ENCODE results near the gene PLD1. TPM values are rescaled to one million over a fixed set of nuclear protein-coding genes. Genes with fewer than 3 reads are reported as not detected.

Gene PLD1
- total RNA-seq, 6 donors from 2014 or later: 11.2 to 47.1 (median 15.6) TPM

- no peaks in the 10 kb centered on the region for H3K27me3 ChIP-seq
- peak overlapping the region in 1 of 4 donors; percentile 50 for H3K27ac ChIP-seq
- no peaks in the 10 kb centered on the region for H3K36me3 ChIP-seq
- no peak for DNase-seq
- H3K4me1 ChIP-seq: peaks cover 12 to 32% (median 25%) of the 10 kb centered on the region in 4 donors
- no peak for TF ChIP-seq EP300 (IDR thresholded peaks at IDR 0.05)
- TF ChIP-seq CTCF (IDR thresholded peaks at IDR 0.05): no peak
- TF ChIP-seq POLR2AphosphoS5 (IDR thresholded peaks at IDR 0.05): no peak
- no peak for TF ChIP-seq POLR2A (IDR thresholded peaks at IDR 0.05)
- H3K4me3 ChIP-seq: no peak overlapping the region
- H3K9me3 ChIP-seq: no peaks in the 10 kb centered on the region
- no peak for ATAC-seq (ENCODE audit: low FRiP score in 2 of 2)
- WGBS, 2 donors: 28 to 77% methylated on average over 2 of the region's 2 CpGs
Observed at GRCh38 chr3:171790574-171790897, 19.7 kb downstream of the PLD1 start.

GRCh38 chr3:171789759-171790505, 20.4 kb downstream of the PLD1 start:
- TF ChIP-seq CTCF (IDR thresholded peaks at IDR 0.05): no peak
- no peak for TF ChIP-seq EP300 (IDR thresholded peaks at IDR 0.05)
- no peak for TF ChIP-seq POLR2A (IDR thresholded peaks at IDR 0.05)
- Histone ChIP-seq H3K9me3 (no peaks in the 10 kb centered on the region), H3K27me3 (no peaks in the 10 kb centered on the region), H3K36me3 (no peaks in the 10 kb centered on the region), H3K4me3 (no peak overlapping the region), H3K4me1 (peaks cover 12 to 32% (median 26%) of the 10 kb centered on the region in 4 donors), H3K27ac (no peak overlapping the region)
- WGBS, 2 donors: 68 to 90% methylated on average over 4 of the region's 4 CpGs
- no peak for DNase-seq
- ATAC-seq (ENCODE audit: low FRiP score in 2 of 2): no peak

- DNase-seq: no peak
- no peak overlapping the region for H3K27ac ChIP-seq
- H3K4me3 ChIP-seq: no peak overlapping the region
- no peaks in the 10 kb centered on the region for H3K9me3 ChIP-seq
- TF ChIP-seq POLR2A (IDR thresholded peaks at IDR 0.05) (no peak), CTCF (IDR thresholded peaks at IDR 0.05) (no peak), POLR2AphosphoS5 (IDR thresholded peaks at IDR 0.05) (peak in 1 of 2 donors; percentile 53), EP300 (IDR thresholded peaks at IDR 0.05) (peak in 2 of 4 donors; percentile 20 to 72)
- ATAC-seq (ENCODE audit: low FRiP score in 2 of 2): peak in 1 of 2 donors; percentile 62
- H3K36me3 ChIP-seq: no peaks in the 10 kb centered on the region
- H3K4me1 ChIP-seq: peaks cover 12 to 36% (median 27%) of the 10 kb centered on the region in 4 donors
- no peaks in the 10 kb centered on the region for H3K27me3 ChIP-seq
- 53 to 56% methylated on average over 6 of the region's 6 CpGs for WGBS, 2 donors
Observed at GRCh38 chr3:171788546-171789351, 21.5 kb downstream of the PLD1 start.

- 92 to 100% methylated on average over 1 of the region's 1 CpG for WGBS, 2 donors
- Histone ChIP-seq H3K27me3 (no peaks in the 10 kb centered on the region), H3K4me3 (no peak overlapping the region), H3K27ac (no peak overlapping the region), H3K9me3 (no peaks in the 10 kb centered on the region), H3K36me3 (no peaks in the 10 kb centered on the region), H3K4me1 (peaks cover 12 to 25% (median 20%) of the 10 kb centered on the region in 4 donors)
- DNase-seq (no peak), ATAC-seq (ENCODE audit: low FRiP score in 2 of 2) (no peak)
- TF ChIP-seq POLR2AphosphoS5 (IDR thresholded peaks at IDR 0.05) (no peak), EP300 (IDR thresholded peaks at IDR 0.05) (no peak), CTCF (IDR thresholded peaks at IDR 0.05) (no peak), POLR2A (IDR thresholded peaks at IDR 0.05) (no peak)
Observed at GRCh38 chr3:171786997-171787396, 23.3 kb downstream of the PLD1 start.
